GM18526 (cell line): ENCODE data around the gene FADS1.

Experiments used
- POLR2A ChIP-seq: IDR thresholded peaks from 3 replicates; pipeline ENCODE4 v1.6.1; 2011; ENCODE audit not compliant: insufficient read length; ENCODE audit errors: extremely low read depth

FADS1 gene

GRCh38 chr11:61834278-61835048, 17.7 kb upstream of the FADS1 start:
- peak; percentile 58 for TF ChIP-seq POLR2A

- no peak for TF ChIP-seq POLR2A
Observed at GRCh38 chr11:61833926-61834277, 17.1 kb upstream of the FADS1 start.

- TF ChIP-seq POLR2A: no peak
Observed at GRCh38 chr11:61833471-61833870, 16.7 kb upstream of the FADS1 start.

GRCh38 chr11:61832754-61833153, 16.0 kb upstream of the FADS1 start:
- no peak for TF ChIP-seq POLR2A

- TF ChIP-seq POLR2A: no peak
Observed at GRCh38 chr11:61832207-61832606, 15.4 kb upstream of the FADS1 start.

- no peak for TF ChIP-seq POLR2A
Observed at GRCh38 chr11:61830237-61831105, 13.7 kb upstream of the FADS1 start.

GRCh38 chr11:61829806-61830205, 13.0 kb upstream of the FADS1 start:
- peak; percentile 28 for TF ChIP-seq POLR2A

- TF ChIP-seq POLR2A: peak; percentile 56
Observed at GRCh38 chr11:61828629-61829407, 12.0 kb upstream of the FADS1 start.

GRCh38 chr11:61828379-61828628, 11.5 kb upstream of the FADS1 start:
- TF ChIP-seq POLR2A: no peak

GRCh38 chr11:61827571-61828378, 11.0 kb upstream of the FADS1 start, which contains the start of gene FADS2:
FADS2 (plus strand) TSS chr11:61828300; CDS start chr11:61828391, 91 bp downstream.
- peak; percentile 79 for TF ChIP-seq POLR2A

- TF ChIP-seq POLR2A: no peak
Observed at GRCh38 chr11:61826930-61827570, 10.2 kb upstream of the FADS1 start.

GRCh38 chr11:61820174-61820573, 3.4 kb upstream of the FADS1 start:
- no peak for TF ChIP-seq POLR2A

- TF ChIP-seq POLR2A: no peak
Observed at GRCh38 chr11:61817471-61818202, 834 bp upstream of the FADS1 start.

GRCh38 chr11:61815790-61816735, 740 bp downstream of the FADS1 start:
- peak; percentile 45 for TF ChIP-seq POLR2A
